H1 (cell line): ENCODE results near the gene CTSC.

ENCODE experiments used
- NRF1 ChIP-seq: IDR thresholded peaks from 2 replicates; pipeline ENCODE4 v1.6.1; 2011; ENCODE audit warnings: mild to moderate bottlenecking, low read depth, low read length, improper control_type of control experiment
- SIN3A ChIP-seq, 2 experiments: IDR thresholded peaks in 1 of 2; conservative IDR thresholded peaks in 1 of 2; 2 replicates each; pipeline ENCODE4 v1.6.1; 2011 to 2012; ENCODE audit warnings: low read length in 2 of 2, improper control_type of control experiment in 1 of 2, low read depth in 1 of 2, mild to moderate bottlenecking in 1 of 2
- TEAD4 ChIP-seq: IDR thresholded peaks from 2 replicates; pipeline ENCODE4 v1.6.1; 2012; ENCODE audit warnings: low read depth, low read length, inconsistent platforms, mixed read lengths
- TF ChIP-seq, protein P1 (sequence below): IDR thresholded peaks from 2 replicates; pipeline ENCODE4 v1.6.1; 2012; ENCODE audit warnings: low read length, inconsistent platforms

DNA sequence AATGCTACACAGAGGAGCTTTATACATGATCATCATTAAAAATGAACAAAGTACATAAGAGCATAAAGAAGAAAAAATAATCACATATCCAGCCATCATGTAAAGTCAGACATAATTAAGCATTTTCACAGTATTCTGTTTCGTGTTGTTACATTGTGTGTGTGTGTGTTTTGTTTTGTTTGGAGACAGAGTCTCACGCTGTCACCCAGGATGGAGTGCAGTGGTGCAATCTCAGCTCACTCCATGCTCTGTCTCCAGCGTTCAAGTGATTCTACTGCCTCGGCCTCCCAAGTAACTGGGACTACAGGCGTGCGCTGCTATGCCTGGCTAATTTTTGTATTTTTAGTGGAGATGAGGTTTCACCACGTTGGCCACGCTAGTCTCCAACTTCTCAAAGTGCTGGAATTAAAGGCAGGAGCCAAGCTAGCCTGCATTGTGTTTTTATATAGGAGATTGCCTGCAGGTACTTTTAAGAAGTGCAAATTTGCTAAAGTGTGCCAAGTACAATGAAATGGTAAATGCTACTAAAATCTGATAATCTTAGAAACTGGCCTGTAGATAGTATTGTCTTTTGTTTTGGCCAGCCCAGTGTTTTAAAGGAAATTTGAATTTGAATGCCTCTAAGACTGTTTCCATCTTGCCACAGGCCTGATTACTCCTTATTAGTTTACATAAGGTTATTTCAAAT lies 7.8 kb downstream of the CTSC start:
- TF ChIP-seq, protein P1, sequence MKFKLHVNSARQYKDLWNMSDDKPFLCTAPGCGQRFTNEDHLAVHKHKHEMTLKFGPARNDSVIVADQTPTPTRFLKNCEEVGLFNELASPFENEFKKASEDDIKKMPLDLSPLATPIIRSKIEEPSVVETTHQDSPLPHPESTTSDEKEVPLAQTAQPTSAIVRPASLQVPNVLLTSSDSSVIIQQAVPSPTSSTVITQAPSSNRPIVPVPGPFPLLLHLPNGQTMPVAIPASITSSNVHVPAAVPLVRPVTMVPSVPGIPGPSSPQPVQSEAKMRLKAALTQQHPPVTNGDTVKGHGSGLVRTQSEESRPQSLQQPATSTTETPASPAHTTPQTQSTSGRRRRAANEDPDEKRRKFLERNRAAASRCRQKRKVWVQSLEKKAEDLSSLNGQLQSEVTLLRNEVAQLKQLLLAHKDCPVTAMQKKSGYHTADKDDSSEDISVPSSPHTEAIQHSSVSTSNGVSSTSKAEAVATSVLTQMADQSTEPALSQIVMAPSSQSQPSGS, result no peak
- TF ChIP-seq NRF1, result no peak
- no peak for TF ChIP-seq TEAD4
- TF ChIP-seq SIN3A (conservative IDR thresholded peaks at IDR 0.05 in 1 of 2, IDR thresholded peaks at IDR 0.05 in 1 of 2; ENCODE audit: low read depth in 1 of 2, low read length in 2 of 2), result no peak
